GM21825 (cell line): ENCODE measurements around the gene MYOM1.

Experiments
- ATAC-seq: cut with Tn5 transposase; IDR thresholded peaks from one replicate; pipeline ENCODE4 v1.9.1; 2021; ENCODE audit warnings: mild to moderate bottlenecking, moderate library complexity; ENCODE audit not compliant: unreplicated experiment

The MYOM1 gene

GRCh38 chr18:3121259-3121658, 98.5 kb downstream of the MYOM1 start:
- ATAC-seq: no peak

GRCh38 chr18:3120356-3120755, 99.4 kb downstream of the MYOM1 start:
- no peak for ATAC-seq

- no peak for ATAC-seq
Observed at GRCh38 chr18:3119401-3120341, 100.1 kb downstream of the MYOM1 start.

GRCh38 chr18:3118195-3119010, 101.4 kb downstream of the MYOM1 start:
- no peak for ATAC-seq

GRCh38 chr18:3117493-3118192, 102.1 kb downstream of the MYOM1 start:
- ATAC-seq: no peak

GRCh38 chr18:3115447-3116030, 104.2 kb downstream of the MYOM1 start:
- ATAC-seq: no peak

- no peak for ATAC-seq
Observed at GRCh38 chr18:3114451-3114850, 105.3 kb downstream of the MYOM1 start.

- ATAC-seq: no peak
Observed at GRCh38 chr18:3114026-3114425, 105.7 kb downstream of the MYOM1 start.

- ATAC-seq: no peak
Observed at GRCh38 chr18:3111523-3112240, 108.1 kb downstream of the MYOM1 start.

- ATAC-seq: peak; percentile 50
Observed at GRCh38 chr18:3110034-3110752, 109.6 kb downstream of the MYOM1 start.

- no peak for ATAC-seq
Observed at GRCh38 chr18:3107740-3108151, 112.0 kb downstream of the MYOM1 start.

GRCh38 chr18:3104190-3105054, 115.3 kb downstream of the MYOM1 start:
- no peak for ATAC-seq

GRCh38 chr18:3103576-3103975, 116.2 kb downstream of the MYOM1 start:
- no peak for ATAC-seq

GRCh38 chr18:3102983-3103382, 116.8 kb downstream of the MYOM1 start:
- ATAC-seq: no peak

- no peak for ATAC-seq
Observed at GRCh38 chr18:3100498-3101132, 119.2 kb downstream of the MYOM1 start.

GRCh38 chr18:3099327-3099726, 120.4 kb downstream of the MYOM1 start:
- no peak for ATAC-seq

- ATAC-seq: no peak
Observed at GRCh38 chr18:3097082-3097481, 122.7 kb downstream of the MYOM1 start.

- ATAC-seq: no peak
Observed at GRCh38 chr18:3095921-3096320, 123.8 kb downstream of the MYOM1 start.
